ENCODE results near the gene ADCY9.
"Not testable (repeated sequence)": the region's sequence is repeated elsewhere in the genome, so short reads cannot be mapped to it uniquely, and the experiment has no call there.

ADCY9 gene

DNA sequence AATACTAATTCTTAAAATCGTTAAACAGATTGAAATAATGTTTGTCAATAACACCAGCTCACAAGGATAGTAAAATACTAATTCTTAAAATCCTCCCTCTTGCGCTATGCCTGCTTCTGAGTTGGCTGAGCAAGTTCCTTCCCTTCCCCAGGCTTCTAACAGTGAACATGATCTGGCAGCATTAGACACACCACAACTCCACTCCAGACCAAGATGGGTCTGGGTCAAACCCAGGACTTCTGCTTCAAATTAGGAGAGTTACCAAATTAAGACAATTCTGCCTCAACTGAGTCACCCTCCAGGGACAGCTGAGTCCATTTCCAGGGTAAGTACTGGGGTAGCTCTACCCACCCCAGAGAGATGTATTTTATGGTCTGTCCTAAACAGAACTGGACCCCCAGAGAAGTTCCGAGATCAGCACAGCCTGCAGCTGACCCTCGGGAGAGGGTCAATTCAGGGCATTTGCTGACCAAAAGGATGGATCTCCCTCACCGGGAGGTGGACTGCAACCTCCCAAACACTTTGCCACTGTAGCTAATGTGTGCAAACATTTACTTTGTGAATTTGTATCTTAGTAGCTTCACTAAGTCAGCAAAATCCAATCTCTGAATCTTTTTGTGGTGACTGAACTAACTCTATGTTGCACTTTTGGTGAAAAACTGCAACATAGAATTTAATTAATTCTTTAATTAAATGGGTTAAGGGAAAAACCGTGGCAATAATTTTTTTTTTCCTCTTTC lies 48.8 kb downstream of the ADCY9 start:
- no peak for DNase-seq (ENCODE audit: low read depth in 2 of 2)

DNA sequence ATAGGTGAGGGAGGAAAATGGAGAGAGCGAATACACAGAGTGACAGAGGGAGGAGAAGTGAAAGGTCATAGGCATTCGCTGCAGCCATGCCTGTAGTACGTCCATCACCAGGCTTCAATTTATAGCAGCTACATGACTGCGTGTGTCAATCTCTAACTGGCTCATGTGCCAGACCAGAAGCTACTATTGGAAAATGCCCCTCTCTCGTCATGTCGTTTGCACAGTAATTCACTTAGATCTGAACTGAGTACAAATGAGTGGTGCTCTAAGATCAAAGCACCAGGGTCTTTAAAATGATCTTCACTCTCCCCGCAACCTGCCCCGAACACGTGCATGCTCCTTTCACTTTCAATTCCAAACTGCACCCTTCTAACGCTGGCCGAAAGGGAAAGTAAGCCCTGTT lies 51.3 kb downstream of the ADCY9 start:
- DNase-seq (ENCODE audit: low read depth in 2 of 2): peak in 1 of 2 donors; percentile 7

DNA sequence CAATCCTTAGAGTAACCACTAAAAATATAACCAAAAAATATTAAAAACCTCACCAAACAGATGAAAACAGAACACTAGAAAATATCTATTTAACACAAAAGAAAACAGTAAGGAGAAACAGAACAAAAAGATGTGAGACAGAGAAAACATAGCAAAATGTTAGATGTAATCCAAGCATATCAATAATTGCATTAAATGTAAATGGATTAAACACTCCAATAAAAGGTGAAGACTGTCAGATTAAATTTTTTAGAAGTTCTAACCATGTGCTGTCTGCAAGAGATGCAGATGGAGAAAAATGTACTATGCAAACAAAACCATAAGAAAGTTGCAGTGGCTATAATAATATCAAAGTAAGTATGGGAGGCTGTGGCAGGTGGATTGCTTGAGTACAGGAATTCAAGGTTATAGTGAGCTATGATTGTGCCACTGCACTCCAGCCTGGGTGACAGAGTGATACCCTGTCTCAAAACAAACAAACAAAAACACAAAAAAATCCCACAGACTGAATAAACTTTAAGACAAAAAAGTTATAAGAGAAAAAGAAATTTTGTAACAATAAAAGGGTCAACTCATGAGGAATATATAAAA lies 53.9 kb downstream of the ADCY9 start:
- no peak for DNase-seq (ENCODE audit: low read depth in 2 of 2)

DNA sequence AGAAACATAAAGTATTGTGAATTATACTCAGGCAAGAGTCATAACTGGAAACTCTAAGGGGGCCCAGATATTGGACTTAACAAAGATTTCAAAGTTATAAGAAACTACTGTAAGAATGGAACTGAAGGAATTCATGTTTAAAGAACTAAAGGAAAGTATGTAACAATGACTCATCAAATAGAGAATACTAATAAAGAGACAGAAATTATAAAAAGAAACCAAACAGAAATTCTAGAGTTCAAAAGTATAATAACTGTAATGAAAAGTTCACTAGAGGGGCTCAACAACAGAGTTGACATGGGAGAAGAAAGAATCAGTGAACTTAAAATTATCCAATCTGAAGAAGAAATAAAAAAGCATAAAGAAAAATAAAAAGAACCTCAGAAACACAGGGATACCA lies 55.4 kb downstream of the ADCY9 start:
- DNase-seq (ENCODE audit: low read depth in 2 of 2): no peak

DNA sequence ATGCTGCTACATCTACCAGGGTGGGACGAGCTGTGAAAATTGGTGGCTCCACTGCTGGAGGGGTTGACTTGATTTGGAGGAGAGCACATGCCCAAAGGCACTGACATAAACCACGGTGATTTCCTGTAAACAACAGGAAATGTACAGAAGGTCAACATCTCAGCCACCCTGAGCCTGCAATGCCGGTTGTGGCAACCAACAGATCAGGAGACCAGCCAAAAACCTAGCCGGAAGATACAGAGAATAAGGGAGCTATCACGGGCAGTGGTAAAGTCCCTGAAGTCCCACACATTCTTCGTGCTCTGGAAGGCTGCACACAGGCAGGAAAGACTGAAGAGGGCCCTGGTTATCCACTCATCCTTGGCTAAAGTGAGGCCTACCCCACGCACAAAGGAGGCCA lies 56.2 kb downstream of the ADCY9 start:
- DNase-seq (ENCODE audit: low read depth in 2 of 2): no peak

DNA sequence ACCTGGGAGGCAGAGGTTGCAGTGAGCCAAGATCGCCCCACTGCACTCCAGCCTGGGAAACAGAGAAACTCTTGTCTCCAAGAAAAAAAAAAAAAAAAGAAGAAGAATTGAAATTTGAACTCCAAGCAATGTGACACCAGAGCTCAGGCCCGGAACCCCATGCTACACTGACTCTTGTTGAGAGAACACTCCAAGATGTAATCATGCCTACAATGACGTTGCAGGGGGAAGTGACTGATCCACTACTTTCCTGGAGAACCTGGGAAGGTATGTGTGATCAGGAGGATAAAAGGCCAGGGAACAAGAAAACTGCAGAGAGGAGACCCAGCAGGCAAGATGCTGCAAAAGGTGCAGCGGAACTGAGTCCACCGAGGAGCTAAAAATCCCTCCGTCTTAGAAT lies 57.9 kb downstream of the ADCY9 start:
- DNase-seq (ENCODE audit: low read depth in 2 of 2): no peak

DNA sequence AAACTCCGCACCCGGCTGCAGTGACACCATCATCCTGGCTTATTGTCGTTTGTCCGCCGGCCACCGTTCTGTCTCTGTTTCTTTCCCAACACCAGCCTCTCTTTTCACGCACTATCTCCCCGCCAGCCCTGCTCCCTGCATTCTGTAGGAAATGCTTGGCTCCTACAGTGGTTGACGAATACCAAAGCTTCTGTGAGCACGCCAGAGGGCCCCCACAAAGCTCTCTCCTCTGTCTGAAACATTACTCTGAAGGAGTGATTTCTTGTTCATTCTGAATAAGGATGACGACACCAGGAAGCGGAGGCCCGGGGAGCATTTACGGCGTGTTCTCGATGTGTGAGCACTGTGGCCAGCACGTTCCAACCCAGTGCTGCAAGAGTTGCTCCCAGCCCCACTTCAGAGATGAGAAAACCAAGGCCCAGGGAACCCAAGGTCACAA lies 58.8 kb downstream of the ADCY9 start:
- no peak for DNase-seq (ENCODE audit: low read depth in 2 of 2)

DNA sequence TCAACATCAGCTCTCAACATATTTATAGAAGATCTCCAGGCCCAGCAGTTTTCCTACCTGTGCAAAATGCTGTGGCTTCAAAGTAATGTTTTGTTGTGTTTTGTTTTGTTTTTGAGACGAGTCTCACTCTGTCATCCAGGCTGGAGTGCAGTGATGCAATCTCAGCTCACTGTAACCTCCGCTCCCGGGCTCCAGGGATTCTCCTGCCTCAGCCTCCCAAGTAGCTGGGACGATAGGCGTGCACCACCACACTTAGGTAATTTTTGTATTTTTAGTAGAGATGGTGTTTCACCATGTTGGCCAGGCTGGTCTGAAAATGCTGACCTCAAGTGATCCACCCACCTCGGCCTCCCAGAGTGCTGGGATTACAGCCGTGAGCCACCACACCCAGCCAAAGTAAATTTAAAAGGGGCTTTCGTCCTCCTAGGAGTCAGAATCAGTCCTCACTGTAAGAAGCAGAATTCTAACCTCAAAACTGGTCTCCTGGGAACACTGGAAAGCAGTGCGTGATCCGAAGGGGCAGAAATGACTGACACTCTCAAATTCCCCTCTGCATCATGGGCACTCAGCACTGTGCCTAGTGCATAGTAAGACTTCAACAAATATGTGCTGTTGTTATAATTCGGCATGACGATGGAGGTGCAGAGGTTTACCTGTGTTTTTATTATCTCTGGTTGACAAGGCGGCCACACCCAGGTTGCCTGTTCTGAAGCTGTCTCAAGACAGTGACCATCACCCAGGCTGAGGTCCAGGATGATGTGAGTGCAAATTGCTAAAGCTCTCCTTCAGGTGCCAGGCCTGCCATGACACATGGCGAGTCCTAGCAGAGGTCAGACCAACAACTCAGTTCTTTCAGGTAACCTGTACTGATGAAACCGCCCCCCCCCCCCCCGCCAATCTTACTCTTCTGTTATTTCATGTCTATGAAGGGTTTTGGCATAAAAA lies 59.8 kb downstream of the ADCY9 start:
- no peak for DNase-seq (ENCODE audit: low read depth in 2 of 2)

DNA sequence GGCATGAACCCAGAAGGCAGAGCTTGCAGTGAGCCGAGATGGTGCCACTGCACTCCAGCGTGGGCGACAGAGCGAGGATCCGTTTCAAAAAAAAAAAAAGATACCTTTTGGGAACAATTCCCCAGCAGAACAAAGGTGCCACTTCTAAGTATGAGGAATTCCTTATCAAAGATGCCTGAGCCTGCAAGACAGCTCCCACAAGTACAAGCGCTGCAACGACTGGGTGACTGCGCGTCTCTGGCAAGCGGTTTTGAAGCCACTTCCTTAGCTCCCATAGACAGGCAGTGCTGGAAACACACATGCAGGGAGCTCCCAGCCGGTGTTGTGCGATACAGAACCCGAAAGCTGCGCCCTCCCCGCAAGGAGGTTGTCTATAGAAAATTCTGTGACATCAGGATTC lies 60.5 kb downstream of the ADCY9 start:
- DNase-seq (ENCODE audit: low read depth in 2 of 2): no peak

DNA sequence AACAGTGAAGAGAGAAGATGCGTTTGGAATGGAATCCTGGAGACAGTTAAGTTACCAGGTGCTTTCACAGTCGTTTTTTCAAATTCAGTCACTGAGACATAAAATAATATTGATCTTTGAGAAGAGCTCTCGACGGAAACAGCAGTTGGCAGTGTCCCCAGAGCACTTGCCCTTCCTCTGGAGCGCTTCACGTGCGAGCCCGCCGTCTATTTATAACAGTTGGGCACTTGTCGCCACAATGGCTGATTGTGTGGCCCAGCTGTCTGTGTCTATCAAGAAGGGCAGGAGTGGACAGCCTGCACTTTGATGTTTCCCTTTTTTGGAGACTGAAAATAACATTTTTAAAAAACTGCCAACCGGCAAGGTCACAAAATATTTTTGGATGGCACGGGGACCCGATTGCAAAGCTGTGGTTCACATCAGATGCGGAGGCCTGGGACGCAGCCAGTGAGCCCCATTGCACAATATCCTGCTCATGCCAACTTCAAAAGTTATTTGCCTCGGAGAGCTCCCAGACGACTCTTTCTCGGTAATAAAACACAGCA lies 62.9 kb downstream of the ADCY9 start:
- no peak for DNase-seq (ENCODE audit: low read depth in 2 of 2)

DNA sequence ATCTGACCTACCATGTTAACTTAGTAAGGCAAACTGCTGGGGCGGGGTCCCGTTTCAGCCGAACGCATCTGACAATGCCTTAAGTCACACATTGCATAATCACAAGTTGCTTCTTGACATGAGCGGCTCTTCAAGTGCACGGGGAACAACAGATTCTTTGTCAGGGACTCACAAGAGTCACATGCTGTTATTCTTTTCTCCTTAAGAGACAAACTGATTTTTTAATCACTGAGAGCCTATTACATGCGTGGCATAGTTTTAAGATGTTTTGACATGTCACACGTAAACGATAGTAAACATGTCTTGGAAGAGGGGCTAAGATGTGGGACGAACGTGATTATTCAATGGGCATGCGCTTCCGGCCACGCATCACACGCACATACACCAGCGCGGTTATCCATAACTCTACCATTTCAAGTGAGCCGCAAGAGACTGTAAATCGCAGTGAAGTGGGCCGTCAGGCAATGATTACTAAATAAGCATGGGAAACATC lies 63.4 kb downstream of the ADCY9 start:
- no peak for DNase-seq (ENCODE audit: low read depth in 2 of 2)

DNA sequence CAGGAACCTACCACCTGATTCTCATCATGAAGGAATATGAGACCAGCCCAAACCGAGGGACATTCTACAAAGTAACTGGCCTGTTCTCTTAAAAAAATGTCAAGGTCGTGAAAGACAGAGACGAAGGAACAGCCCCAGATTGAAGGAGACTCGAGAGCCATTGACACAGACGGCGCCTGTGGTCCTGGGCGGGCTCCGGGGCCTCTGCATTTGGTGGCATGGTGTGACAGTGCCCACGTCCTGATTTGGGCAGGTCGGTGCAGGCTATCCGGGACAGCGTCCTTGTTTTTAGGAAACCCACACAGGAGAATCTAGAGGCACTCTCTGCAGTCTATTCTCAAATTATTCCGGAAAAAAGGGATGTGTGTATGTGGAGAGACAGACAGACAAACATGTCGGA lies 64.1 kb downstream of the ADCY9 start:
- no peak for DNase-seq (ENCODE audit: low read depth in 2 of 2)

DNA sequence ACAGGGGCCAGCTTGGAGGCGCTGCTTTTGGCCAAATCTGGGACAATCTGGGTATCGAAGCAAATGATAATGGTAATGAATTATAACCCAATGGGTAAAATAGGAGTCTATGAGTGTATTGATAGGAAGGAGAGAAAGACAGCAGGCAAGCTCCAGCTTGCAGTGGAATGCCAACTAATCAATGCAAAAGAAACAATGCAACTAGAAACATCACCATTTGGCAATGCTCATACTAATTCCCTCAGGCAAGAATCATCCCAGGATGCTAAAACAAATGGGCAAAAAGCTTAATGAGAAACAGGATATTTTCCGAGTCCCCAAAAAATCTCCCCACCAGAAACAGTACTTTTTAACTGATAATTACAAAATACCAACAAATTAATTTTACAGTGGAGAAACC lies 64.7 kb downstream of the ADCY9 start:
- no peak for DNase-seq (ENCODE audit: low read depth in 2 of 2)

DNA sequence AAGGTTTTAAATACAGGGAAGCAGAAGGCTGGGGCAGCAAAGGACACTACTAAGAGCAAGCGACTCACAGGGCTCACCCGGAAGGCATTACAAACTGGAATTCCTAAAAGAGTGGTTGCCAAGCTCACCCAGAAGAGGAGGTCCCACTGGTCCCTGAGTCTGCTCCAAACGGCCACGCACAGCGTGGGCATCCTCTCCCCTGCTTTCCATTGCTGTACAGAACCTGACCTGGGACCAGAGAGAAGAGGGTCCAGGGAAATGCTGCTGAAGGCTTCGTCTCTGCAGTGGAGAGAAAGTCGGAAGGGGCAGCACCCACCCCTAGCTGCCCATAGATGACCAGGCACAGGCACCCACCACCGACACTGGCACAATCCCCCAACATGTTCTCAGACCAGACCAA lies 67.2 kb downstream of the ADCY9 start:
- no peak for DNase-seq (ENCODE audit: low read depth in 2 of 2)

DNA sequence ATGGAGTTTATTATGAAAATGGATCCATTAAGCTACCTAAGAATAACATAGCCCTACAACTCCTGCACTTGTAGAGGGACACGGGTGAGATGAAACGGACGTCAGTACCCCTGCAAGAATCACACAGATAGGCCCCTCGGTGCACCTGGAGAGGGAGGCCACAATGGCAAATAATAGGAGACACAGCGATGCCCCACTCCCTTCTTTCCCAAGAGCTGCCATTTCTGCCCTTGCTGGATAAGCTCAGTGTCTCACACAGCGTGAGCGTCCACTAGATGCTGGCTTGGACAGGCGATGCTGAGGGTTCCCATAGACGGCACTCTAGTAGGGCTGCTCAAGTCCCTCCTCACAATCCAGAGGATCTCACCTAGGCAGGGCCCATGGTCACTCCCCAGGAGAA lies 67.8 kb downstream of the ADCY9 start:
- DNase-seq (ENCODE audit: low read depth in 2 of 2): no peak

DNA sequence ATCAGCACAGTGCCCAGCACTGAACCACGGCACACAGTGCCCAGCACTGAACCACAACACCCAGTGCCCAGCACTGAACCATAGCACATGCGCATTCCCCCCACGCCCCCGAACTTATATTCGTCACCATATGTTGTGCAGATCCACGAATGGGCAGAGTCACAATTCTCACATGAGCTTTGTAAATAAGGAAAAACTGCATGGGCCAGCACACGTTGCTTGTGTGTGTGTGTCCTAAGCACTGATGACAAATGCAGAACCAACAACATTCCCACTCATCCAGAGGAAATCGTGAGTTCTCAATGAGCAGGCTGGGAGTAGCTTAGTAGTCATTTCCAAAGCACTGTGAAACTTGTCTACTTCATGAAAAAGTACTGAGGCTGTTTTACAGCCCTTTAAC lies 70.0 kb downstream of the ADCY9 start:
- no peak for DNase-seq (ENCODE audit: low read depth in 2 of 2)

DNA sequence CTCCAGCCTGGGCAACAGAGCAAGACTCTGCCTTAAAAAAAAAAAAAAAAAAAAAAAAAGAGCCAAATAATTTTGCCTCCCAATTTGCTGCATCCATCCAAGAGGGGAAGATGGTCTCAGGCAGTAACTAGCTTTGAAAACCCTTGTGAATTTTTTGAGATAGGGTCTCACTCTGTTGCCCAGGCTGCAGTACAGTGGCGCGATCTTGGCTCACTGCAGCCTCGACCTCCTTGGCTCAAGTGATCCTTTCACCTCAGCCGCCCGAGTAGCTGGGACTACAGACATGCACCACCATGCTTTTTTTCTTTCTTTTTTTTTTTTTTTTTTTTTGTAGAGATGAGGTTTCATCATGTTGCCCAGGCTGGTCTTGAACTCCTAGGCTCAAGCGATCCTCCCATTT lies 70.7 kb downstream of the ADCY9 start:
- DNase-seq (ENCODE audit: low read depth in 2 of 2): not testable (repeated sequence)

DNA sequence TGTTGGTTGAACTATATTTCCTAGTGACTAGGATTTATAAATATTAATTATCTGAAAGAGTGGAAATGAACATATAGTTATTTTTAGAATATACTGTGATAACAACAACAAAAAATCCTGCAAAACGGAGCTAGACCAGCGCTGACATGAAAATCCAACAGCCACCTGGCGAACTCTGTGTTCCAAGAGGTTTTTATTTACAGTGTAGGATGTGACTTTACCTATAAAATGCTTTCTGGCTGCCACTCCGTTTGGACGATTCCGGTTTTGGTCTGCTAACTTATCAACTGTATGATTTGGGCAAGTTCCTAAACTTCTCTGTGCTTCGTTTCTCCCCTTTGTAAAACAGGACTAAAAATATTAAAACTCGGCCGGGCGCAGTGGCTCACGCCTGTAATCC lies 73.7 kb downstream of the ADCY9 start:
- no peak for DNase-seq (ENCODE audit: low read depth in 2 of 2)

DNA sequence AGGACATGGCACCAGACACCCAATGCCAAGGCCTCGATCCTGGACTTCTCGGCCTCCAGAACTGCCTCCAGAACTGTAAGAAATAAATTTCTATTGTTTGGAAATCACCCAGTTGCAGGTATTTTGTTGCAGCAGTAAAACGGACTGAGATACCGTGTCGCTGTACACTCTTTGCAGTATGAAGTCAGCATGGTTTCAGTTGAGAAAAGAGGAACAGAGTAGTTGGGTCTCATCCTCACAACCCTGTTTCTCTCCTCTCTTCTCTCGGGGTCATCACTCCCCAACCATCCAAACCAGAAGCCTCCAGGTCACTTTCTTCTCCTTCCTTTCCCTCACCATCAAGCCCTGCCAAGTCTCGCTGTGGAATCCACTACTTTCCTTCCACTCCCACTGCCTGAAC lies 77.8 kb downstream of the ADCY9 start:
- DNase-seq (ENCODE audit: low read depth in 2 of 2): no peak

DNA sequence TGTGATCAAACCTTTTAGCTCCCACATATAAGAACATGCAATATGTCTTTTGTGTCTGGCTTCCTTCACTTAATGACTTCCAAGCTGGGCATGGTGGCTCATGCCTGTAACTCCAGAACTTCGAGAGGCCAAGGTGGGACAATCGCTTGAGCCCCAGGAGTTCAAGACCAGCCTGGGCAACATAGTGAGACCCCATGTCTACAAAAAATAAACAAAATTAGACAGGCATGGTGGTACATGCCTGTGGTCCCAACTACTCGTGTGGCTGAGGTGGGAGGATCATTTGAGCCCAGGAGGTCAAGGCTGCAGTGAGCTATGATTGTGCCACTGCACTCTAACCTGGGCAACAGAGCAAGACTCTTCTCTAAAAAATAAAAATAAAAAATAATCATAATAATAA lies 79.3 kb downstream of the ADCY9 start:
- DNase-seq (ENCODE audit: low read depth in 2 of 2): not testable (repeated sequence)

DNA sequence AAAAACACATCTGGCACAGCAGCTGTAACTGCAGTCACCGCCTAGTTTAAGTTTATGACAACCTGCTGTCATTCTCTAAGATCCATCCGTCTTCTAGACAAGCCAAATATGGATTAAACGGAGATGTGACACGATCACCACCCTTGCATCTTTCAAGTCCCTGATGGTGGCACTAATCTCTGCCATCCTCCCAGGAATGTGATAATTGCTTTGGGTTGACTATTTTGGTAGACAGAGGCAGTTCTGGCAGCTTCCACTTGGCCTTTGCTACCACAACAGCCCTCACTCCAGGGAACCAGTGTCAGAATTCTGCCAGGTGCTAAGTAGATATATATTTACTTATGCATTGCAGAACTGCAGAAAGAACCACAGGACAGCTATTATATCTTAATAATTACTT lies 81.3 kb downstream of the ADCY9 start:
- DNase-seq (ENCODE audit: low read depth in 2 of 2): no peak

DNA sequence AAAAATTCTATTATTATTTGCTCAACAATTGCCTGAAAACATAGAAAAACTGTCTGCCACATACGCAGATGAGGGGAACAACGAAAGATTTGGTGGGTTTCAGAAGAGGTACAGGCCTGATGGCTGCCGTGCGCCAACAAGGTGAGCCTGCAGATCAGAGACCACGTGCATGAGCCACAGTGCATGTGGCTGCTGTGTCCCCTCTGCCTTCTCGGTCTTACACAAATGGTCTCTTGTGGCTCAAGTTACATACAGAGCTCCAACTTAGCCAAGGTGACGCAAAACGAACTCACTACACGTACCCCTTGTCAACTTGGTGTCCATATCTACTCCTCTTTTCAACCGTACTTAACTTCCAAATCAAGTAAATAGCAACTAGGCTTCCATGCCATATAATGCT lies 82.3 kb downstream of the ADCY9 start:
- DNase-seq (ENCODE audit: low read depth in 2 of 2): no peak

All from stimulated activated CD4-positive, alpha-beta T cell treated with anti-CD3 and anti-CD28 coated beads, Interleukin-4, amount 100 ng/mL, for 48 hours (primary cell).